Mesodermal cell (in vitro differentiated cells): ENCODE results near the gene KDM7A.

Experiments
- H3K27ac ChIP-seq: 2 replicates; pipeline ENCODE4 v1.7.0; 2013; ENCODE audit warnings: mild to moderate bottlenecking, low read depth, low read length, moderate library complexity; ENCODE audit not compliant: severe bottlenecking
- H3K36me3 ChIP-seq: 2 replicates; pipeline ENCODE4 v1.7.1; 2013; ENCODE audit warnings: mild to moderate bottlenecking, low read length, moderate library complexity; ENCODE audit not compliant: control insufficient read depth, insufficient read depth
- H3K4me1 ChIP-seq: one replicate; pipeline ENCODE4 v1.7.1; 2013; ENCODE audit warnings: mild to moderate bottlenecking, low read length; ENCODE audit not compliant: insufficient read depth, control insufficient read depth, poor library complexity, severe bottlenecking
- H3K4me3 ChIP-seq: 2 replicates; pipeline ENCODE4 v1.7.0; 2013; ENCODE audit warnings: low read length, control low read depth, mild to moderate bottlenecking; ENCODE audit not compliant: insufficient read depth, poor library complexity, severe bottlenecking; ENCODE audit errors: extremely low read depth
- H3K9me3 ChIP-seq: 2 replicates; pipeline ENCODE4 v1.7.1; 2013; ENCODE audit warnings: mild to moderate bottlenecking, low read length, moderate library complexity; ENCODE audit not compliant: control insufficient read depth
- WGBS, 2 experiments: methylation state at CpG; one replicate each; pipeline ENCODE4 v1.1.5; 2013; ENCODE audit warnings: missing lambda C conversion rate in 2 of 2; ENCODE audit not compliant: insufficient coverage in 2 of 2; 5-methylcytosine and 5-hydroxymethylcytosine counted together

Gene KDM7A

DNA sequence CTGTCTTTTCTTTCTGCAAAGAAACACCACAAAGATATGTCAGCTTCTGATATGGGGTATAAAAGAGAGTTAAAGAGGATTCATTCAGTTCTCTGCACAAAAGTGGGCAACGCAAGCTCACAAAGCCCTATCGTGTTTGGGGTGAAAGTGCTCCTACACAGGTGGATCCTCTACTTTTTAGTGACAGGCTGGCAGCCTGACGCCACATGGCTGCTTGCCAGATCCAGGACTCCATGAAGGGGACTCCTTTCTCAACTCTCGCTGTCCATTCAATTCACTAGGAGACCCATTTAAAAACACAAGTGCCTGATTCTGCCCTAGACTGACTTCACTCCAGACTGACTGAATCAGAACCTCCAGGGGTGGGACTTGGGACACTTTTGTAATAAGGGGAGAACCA lies 122.0 kb downstream of the KDM7A start:
- no peaks in the 10 kb centered on the region for H3K36me3 ChIP-seq
- H3K4me3 ChIP-seq: no peak overlapping the region
- H3K9me3 ChIP-seq: no peaks in the 10 kb centered on the region
- 94 to 100% methylated on average over 4 of the region's 4 CpGs for WGBS, 2 experiments
- no peaks in the 10 kb centered on the region for H3K4me1 ChIP-seq
- H3K27ac ChIP-seq: no peak overlapping the region

DNA sequence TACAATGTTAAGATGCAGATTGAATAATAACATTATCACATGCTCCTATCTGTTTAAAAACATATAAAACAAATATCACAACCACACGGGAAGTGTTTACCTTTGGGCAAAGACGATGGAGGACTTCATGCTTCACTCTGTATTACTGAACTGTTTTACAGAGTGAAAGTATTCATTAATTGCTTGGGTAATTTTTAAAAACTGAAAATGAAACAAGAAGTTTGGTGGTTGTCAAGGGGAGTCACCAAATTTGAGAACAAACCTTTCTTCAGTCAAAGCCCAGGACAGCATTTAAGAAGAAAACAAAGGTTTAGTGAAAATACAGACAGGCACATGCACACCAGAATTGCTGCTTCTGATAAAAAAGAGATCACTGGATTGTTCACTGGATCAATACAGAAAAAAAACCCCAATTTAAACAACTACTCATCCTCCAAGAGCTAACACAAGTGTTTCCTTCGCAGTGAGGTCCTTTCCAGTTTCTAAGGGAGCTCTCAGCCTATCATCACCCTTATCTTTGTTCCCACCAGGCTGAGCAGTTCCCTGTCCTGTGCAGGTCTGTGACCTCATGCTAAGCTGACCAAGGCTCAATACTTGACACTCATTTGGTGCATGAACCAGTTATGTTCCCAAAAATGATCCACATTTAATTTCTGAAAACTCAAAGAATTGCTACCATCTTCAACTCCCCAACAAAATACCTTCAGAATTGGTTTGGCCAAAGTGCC lies 122.8 kb downstream of the KDM7A start:
- Histone ChIP-seq H3K9me3 (no peaks in the 10 kb centered on the region), H3K27ac (no peak overlapping the region), H3K36me3 (no peaks in the 10 kb centered on the region), H3K4me1 (no peaks in the 10 kb centered on the region), H3K4me3 (no peak overlapping the region)
- 92 to 100% methylated on average over 1 of the region's 3 CpGs for WGBS, 2 experiments

DNA sequence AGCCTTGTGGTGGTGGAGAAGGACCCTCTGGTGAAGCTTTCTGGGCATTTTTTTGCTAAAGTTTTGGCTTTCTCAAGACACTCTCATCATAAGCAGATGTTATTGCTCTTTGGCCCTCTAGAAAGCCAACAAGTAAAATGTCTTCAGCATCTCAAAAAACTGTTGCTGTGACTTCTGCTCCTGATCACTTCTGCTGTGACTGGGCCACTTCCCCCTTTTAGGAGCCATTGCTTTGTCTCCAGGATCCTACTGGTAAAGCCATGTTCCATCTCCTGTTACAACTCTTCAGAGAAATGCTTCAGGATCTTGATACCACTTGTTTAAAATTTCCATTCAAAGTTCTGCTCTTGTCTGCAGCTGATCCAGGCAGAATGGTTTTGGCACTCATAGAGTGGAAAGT lies 125.0 kb downstream of the KDM7A start:
- Histone ChIP-seq H3K27ac (no peak overlapping the region), H3K4me1 (no peaks in the 10 kb centered on the region), H3K9me3 (no peaks in the 10 kb centered on the region), H3K4me3 (no peak overlapping the region), H3K36me3 (no peaks in the 10 kb centered on the region)

DNA sequence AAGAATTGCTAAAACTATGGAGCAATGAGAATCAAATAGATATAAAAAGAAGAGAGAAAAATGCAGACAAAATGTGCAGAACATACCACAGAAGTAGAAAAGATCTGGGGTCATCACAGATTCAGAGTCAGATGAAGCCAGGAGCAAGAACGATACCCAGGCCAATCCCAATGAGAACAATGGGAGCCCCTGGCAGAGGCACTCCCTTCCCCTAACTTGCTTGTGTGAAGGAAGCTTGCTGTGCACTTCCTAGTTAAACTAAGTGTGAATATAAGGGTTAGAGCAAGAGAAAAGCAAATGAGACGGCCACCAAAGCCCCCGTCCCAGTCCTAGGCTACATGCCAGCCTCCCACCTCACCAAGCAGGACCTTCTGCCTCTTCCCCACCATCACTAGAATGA lies 126.7 kb downstream of the KDM7A start:
- Histone ChIP-seq H3K27ac (no peak overlapping the region), H3K4me1 (no peaks in the 10 kb centered on the region), H3K4me3 (no peak overlapping the region), H3K36me3 (no peaks in the 10 kb centered on the region), H3K9me3 (no peaks in the 10 kb centered on the region)
- WGBS, 2 experiments: 76 to 100% methylated on average over 2 to 3 of the region's 3 CpGs

DNA sequence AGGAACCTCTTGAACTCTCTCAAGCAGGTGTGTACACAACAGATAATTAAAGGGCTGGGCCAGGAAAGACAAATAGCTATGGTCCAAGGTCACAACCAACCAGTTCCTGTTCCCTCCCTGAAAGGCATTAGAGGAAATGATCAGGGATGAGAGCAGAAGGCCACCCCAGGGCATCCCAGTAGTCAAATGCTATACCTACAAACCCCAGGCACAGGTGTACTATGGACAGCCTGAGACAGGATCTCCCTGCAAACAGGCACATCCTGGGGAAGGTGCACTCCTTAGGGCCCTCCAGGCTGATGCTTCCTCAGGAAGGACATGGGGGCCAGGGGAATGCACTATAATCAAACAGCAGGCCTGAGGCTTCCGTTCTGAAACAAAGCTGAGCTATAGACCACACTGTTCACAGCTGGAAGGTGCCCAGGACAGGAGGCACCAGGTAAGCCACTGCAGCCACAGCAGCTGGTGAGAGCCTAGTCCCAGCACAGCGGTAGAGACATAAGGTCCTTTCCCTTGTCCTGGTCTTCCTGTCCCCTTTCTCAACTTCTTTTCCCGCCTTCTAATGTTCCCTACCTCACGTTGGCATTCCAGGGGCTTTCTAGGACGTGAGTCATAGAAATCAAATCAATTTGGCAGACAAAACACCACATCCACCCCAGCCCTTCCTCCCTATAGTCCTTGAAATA lies 127.3 kb downstream of the KDM7A start:
- Histone ChIP-seq H3K36me3 (no peaks in the 10 kb centered on the region), H3K4me3 (no peak overlapping the region), H3K4me1 (no peaks in the 10 kb centered on the region), H3K27ac (no peak overlapping the region), H3K9me3 (no peaks in the 10 kb centered on the region)
- WGBS, 2 experiments: 79 to 90% methylated on average over 4 to 5 of the region's 5 CpGs

DNA sequence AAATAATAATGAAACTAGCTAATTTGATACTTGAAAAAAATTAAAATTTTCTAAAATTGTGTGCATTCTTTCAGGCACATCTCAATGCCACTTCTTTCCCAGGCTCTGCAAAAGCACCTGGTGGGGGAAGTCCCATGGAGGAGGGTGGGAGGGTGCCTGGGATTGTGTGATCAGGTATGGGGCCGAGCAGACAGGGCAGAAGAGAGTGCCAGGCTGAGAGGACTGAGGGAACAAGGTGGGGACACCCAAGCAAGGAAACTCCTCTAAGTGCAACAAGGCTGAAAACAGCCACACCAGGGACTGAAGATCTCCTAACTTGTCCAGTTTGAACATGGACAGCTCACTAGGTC lies 127.8 kb downstream of the KDM7A start:
- Histone ChIP-seq H3K4me1 (no peaks in the 10 kb centered on the region), H3K9me3 (no peaks in the 10 kb centered on the region), H3K36me3 (no peaks in the 10 kb centered on the region), H3K27ac (no peak overlapping the region), H3K4me3 (no peak overlapping the region)
- WGBS, 2 experiments: no CpG with 5 or more reads among the region's 1 CpG

DNA sequence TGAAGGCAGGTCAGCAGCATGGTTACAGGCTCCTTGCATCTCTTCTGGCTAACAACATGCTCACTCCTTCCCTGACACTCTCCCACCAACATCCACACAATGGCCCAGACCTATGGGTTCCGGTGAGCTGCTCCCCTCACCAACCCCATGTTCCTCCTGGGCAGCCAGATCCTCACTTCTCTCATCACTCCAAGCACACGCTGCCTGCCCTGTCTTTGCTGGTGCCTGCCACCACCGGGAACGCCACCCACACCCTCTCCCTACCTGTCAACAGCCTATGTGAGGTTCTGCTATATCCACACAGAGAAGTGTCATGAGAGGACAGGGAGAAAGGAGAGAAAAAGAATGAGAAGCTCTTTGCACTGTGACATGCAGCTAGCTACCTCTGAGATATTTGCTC lies 128.6 kb downstream of the KDM7A start:
- 80 to 100% methylated on average over 1 of the region's 4 CpGs for WGBS, 2 experiments
- Histone ChIP-seq H3K36me3 (no peaks in the 10 kb centered on the region), H3K27ac (no peak overlapping the region), H3K4me3 (no peak overlapping the region), H3K4me1 (no peaks in the 10 kb centered on the region), H3K9me3 (no peaks in the 10 kb centered on the region)

DNA sequence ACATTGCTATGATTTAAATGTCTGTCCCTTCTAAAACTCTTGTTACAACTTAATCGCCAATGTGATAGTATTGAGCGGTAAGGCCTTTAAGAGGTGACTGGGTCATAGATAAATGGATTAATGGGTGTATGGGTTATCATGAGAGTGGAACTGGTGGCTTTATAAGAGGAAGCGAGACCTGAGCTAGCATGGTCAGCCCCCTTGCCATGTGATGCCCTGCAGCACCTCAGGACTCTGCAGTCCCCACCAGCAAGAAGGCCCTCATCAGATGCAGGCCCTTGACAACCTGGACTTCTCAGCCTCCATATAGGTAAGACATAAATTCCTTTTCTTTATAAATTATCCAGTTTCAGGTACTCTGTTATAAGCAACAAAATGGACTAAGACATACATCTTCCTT lies 129.6 kb downstream of the KDM7A start:
- H3K27ac ChIP-seq: no peak overlapping the region
- no peak overlapping the region for H3K4me3 ChIP-seq
- no peaks in the 10 kb centered on the region for H3K4me1 ChIP-seq
- no peaks in the 10 kb centered on the region for H3K36me3 ChIP-seq
- no peaks in the 10 kb centered on the region for H3K9me3 ChIP-seq
- 100% methylated on average over 1 to 2 of the region's 3 CpGs for WGBS, 2 experiments

DNA sequence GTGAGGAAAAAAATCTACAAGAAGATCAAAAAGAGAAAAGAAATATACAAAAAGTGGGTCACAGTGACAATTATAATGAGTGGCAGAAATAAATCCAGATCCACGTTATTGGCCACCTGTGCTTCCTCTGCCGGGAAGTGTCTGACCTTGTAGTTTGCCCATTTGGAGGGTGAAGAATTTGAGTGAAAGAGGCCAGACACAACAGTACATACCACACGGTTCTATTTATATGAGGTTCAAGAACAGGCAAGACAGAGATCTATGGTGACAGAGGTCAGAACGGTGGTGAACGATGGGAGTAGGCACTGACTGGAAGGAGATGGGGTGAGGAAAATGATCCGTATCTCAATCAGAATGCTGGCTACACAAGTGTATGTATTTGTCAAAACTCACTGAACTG lies 131.1 kb downstream of the KDM7A start:
- no peak overlapping the region for H3K27ac ChIP-seq

DNA sequence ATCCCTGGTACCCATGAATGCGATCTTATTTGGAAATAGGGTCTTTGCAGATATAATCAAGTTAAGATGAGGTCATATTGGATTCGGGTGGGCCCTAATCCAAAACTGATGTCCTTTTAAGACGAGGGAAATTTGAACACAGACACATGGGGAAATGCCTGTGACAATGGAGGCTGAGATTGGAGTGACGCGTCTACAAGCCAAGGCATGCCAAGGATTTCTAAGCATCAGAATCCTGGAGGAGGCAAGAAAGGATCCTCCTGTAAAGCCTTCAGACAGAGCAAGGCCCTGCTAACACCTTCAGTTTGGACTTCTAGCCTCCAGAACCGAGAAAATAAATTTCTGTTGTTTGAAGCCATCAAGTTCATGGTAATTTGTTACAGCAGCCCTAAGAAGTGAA lies 132.5 kb downstream of the KDM7A start:
- H3K36me3 ChIP-seq: no peaks in the 10 kb centered on the region
- no peak overlapping the region for H3K27ac ChIP-seq
- no peaks in the 10 kb centered on the region for H3K9me3 ChIP-seq
- no peak overlapping the region for H3K4me3 ChIP-seq
- 84 to 94% methylated on average over 5 to 6 of the region's 6 CpGs for WGBS, 2 experiments
- peaks cover 2% of the 10 kb centered on the region for H3K4me1 ChIP-seq

More for the DNA sequence above, 131.1 kb downstream of the KDM7A start:
- Histone ChIP-seq H3K9me3 (no peaks in the 10 kb centered on the region), H3K36me3 (no peaks in the 10 kb centered on the region), H3K4me3 (no peak overlapping the region), H3K4me1 (no peaks in the 10 kb centered on the region)
- 89 to 96% methylated on average over 4 to 5 of the region's 6 CpGs for WGBS, 2 experiments

DNA sequence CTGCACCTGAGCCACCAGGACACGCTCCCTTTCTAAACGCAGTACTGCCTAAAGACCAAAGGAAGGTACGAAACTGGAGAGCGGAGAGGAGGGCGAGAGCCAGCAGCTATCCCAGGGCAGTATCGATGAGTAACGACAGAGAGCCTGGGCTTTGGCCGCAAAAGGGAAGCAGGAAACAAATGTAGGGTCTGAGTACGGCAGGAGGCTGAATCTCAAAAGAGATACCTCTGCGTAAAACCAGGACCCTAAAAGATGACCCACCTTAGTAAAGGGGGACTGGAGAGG lies 134.5 kb downstream of the KDM7A start:
- WGBS, 2 experiments: 92 to 94% methylated on average over 10 of the region's 10 CpGs
- Histone ChIP-seq H3K9me3 (no peaks in the 10 kb centered on the region), H3K4me3 (no peak overlapping the region), H3K27ac (no peak overlapping the region), H3K4me1 (peaks cover 5% of the 10 kb centered on the region), H3K36me3 (no peaks in the 10 kb centered on the region)
